ENCODE results near the gene LMX1A. TPM values are rescaled to one million over a fixed set of nuclear protein-coding genes. Genes with fewer than 3 reads are reported as not detected.

LMX1A gene
- total RNA-seq, 1 experiment from 2014 or later: not detected

DNA sequence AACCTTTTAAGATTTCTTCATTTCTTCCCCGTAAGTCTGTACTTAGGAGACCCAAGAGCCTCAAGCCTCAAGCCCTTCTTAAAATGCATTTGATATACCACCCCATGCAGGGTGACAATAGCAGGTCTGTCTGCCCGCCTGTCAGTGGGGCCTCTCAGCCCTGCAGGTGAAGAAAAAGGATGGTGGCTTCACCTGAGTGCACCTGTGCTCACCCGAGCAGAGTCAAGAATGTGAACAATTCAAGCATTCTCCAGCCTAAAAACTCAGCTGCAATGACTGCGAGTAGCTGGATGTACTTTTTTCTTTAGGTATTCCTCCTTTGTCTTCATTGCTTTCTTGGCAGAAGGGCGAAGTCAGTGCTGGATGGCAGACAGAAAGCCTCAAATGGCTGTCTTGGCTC, 203.3 kb downstream of the LMX1A start:
- H3K4me1 ChIP-seq (ENCODE audit: control insufficient read depth, insufficient read depth, low read length): no peaks in the 10 kb centered on the region
- ATAC-seq (no peak), DNase-seq (ENCODE audit: low read depth, low spot score) (no peak)
- intact Hi-C loops (cut with micrococcal nuclease; ENCODE audit: unreplicated experiment): no loop called here
- H3K27me3 ChIP-seq (ENCODE audit: control insufficient read depth, insufficient read depth, low read length): no peaks in the 10 kb centered on the region; the same call in none of the 2 replicates
- BruUV-seq (replicated peaks): no TSS peak
- TF ChIP-seq TCF7L2 (IDR thresholded peaks at IDR 0.05; ENCODE audit: low read depth, low read length): no peak
- TF ChIP-seq, protein P1, sequence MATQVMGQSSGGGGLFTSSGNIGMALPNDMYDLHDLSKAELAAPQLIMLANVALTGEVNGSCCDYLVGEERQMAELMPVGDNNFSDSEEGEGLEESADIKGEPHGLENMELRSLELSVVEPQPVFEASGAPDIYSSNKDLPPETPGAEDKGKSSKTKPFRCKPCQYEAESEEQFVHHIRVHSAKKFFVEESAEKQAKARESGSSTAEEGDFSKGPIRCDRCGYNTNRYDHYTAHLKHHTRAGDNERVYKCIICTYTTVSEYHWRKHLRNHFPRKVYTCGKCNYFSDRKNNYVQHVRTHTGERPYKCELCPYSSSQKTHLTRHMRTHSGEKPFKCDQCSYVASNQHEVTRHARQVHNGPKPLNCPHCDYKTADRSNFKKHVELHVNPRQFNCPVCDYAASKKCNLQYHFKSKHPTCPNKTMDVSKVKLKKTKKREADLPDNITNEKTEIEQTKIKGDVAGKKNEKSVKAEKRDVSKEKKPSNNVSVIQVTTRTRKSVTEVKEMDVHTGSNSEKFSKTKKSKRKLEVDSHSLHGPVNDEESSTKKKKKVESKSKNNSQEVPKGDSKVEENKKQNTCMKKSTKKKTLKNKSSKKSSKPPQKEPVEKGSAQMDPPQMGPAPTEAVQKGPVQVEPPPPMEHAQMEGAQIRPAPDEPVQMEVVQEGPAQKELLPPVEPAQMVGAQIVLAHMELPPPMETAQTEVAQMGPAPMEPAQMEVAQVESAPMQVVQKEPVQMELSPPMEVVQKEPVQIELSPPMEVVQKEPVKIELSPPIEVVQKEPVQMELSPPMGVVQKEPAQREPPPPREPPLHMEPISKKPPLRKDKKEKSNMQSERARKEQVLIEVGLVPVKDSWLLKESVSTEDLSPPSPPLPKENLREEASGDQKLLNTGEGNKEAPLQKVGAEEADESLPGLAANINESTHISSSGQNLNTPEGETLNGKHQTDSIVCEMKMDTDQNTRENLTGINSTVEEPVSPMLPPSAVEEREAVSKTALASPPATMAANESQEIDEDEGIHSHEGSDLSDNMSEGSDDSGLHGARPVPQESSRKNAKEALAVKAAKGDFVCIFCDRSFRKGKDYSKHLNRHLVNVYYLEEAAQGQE (IDR thresholded peaks at IDR 0.05; ENCODE audit: insufficient read depth in 1 of 2, low read depth in 2 of 2, low read length in 1 of 2): no peak
- TF ChIP-seq POLR2AphosphoS5 (IDR thresholded peaks at IDR 0.05; ENCODE audit: low read depth, low read length): no peak
- no peak for TF ChIP-seq CTCF (IDR thresholded peaks at IDR 0.05)
- no peak for TF ChIP-seq SIN3A (IDR thresholded peaks at IDR 0.05; ENCODE audit: borderline replicate concordance, insufficient read depth, low read depth, low read length)
- H3K9me3 ChIP-seq (ENCODE audit: control insufficient read depth, insufficient read depth, low read depth, low read length): no peaks in the 10 kb centered on the region
- ChIA-PET POLR2A (no interaction called here), CTCF (no interaction called here)
- no peak overlapping the region for H3K4me3 ChIP-seq (ENCODE audit: low read depth in 2 of 2, low read length in 2 of 2)
- in situ Hi-C loops (cut with HindIII; ENCODE audit: low pct_unique_long_range_greater_than_20kb, low sequenced_read_pairs): no loop called here
- H3K27ac ChIP-seq (ENCODE audit: low read length): no peak overlapping the region
- no peaks in the 10 kb centered on the region for H3K36me3 ChIP-seq (ENCODE audit: control insufficient read depth, insufficient read depth, low read length)

GRCh38 chr1:165152727-165153126, 203.8 kb downstream of the LMX1A start:
- Histone ChIP-seq H3K36me3 (ENCODE audit: control insufficient read depth, insufficient read depth, low read length) (no peaks in the 10 kb centered on the region), H3K9me3 (ENCODE audit: control insufficient read depth, insufficient read depth, low read depth, low read length) (no peaks in the 10 kb centered on the region), H3K27ac (ENCODE audit: low read length) (no peak overlapping the region), H3K4me3 (ENCODE audit: low read depth in 2 of 2, low read length in 2 of 2) (no peak overlapping the region), H3K4me1 (ENCODE audit: control insufficient read depth, insufficient read depth, low read length) (no peaks in the 10 kb centered on the region), H3K27me3 (ENCODE audit: control insufficient read depth, insufficient read depth, low read length) (no peaks in the 10 kb centered on the region; the same call in none of the 2 replicates)
- CTCF ChIA-PET: no interaction called here
- intact Hi-C loops (cut with micrococcal nuclease; ENCODE audit: unreplicated experiment) (no loop called here), in situ Hi-C loops (cut with HindIII; ENCODE audit: low pct_unique_long_range_greater_than_20kb, low sequenced_read_pairs) (no loop called here)
- POLR2A ChIA-PET: no interaction called here
- DNase-seq (ENCODE audit: low read depth, low spot score): no peak
- TF ChIP-seq TCF7L2 (IDR thresholded peaks at IDR 0.05; ENCODE audit: low read depth, low read length): no peak
- TF ChIP-seq CTCF (IDR thresholded peaks at IDR 0.05): peak; percentile 57
- TF ChIP-seq POLR2AphosphoS5 (IDR thresholded peaks at IDR 0.05; ENCODE audit: low read depth, low read length): no peak
- no peak for TF ChIP-seq SIN3A (IDR thresholded peaks at IDR 0.05; ENCODE audit: borderline replicate concordance, insufficient read depth, low read depth, low read length)
- BruUV-seq (replicated peaks): no TSS peak
- 0 out of 2 replicates have a peak, but pooled peaks have one; percentile 66 for ATAC-seq

Data from Panc1 (cell line).